Keratinocyte (primary cell): ENCODE measurements around the gene MEFV. TPM values are rescaled to one million over a fixed set of nuclear protein-coding genes. Genes with fewer than 3 reads are reported as not detected.

Experiments
- DNase-seq: peaks from one replicate; pipeline ENCODE4 v3.0.0-alpha.2; 2011; ENCODE audit warnings: low read depth, missing footprints, low spot score
- FAIRE-seq: peaks from 2 replicates; lab custom pipeline; 2011; peaks lifted over from hg19 to GRCh38; lab: Jason Lieb, UNC
- H2AFZ ChIP-seq: 2 replicates; pipeline ENCODE4 v1.6.0; 2012; ENCODE audit warnings: low read length, control low read depth, inconsistent platforms; ENCODE audit not compliant: control insufficient read depth
- H3K27ac ChIP-seq: 2 replicates; pipeline ENCODE4 v1.5.1; 2011; ENCODE audit warnings: low read length; ENCODE audit not compliant: control insufficient read depth, insufficient read depth
- H3K27me3 ChIP-seq: 3 replicates; pipeline ENCODE4 v1.6.0; 2011; ENCODE audit warnings: low read length; ENCODE audit not compliant: control insufficient read depth, insufficient read depth; ENCODE audit errors: extremely low read depth
- H3K36me3 ChIP-seq, 2 experiments: 2 replicates in 1 of 2; 3 replicates in 1 of 2; pipeline ENCODE4 v1.5.1; 2011; ENCODE audit warnings: low read length in 2 of 2, mild to moderate bottlenecking in 1 of 2; ENCODE audit not compliant: control insufficient read depth in 2 of 2, insufficient read depth in 2 of 2; ENCODE audit errors: extremely low read depth in 1 of 2
- H3K4me1 ChIP-seq: 3 replicates; pipeline ENCODE4 v1.5.1; 2011; ENCODE audit warnings: low read length; ENCODE audit not compliant: control insufficient read depth, insufficient read depth; ENCODE audit errors: extremely low read depth
- H3K4me2 ChIP-seq: 3 replicates; pipeline ENCODE4 v1.6.0; 2011; ENCODE audit warnings: low read depth, low read length; ENCODE audit not compliant: control insufficient read depth, insufficient read depth; ENCODE audit errors: extremely low read depth
- H3K4me3 ChIP-seq, 3 experiments: fragments of 200-600 bp in 1 of 3; sonication (generic) in 1 of 3; 2 replicates in 2 of 3; 3 replicates in 1 of 3; pipeline ENCODE4 v1.5.1; 2011 to 2016; ENCODE audit warnings: low read length in 3 of 3, mild to moderate bottlenecking in 3 of 3, control low read depth in 2 of 3, inconsistent platforms in 1 of 3, low read depth in 1 of 3, mixed read lengths in 1 of 3, mixed run types in 1 of 3, moderate library complexity in 1 of 3; ENCODE audit not compliant: control insufficient read depth in 2 of 3, insufficient read depth in 2 of 3; ENCODE audit errors: extremely low read depth in 1 of 3
- H3K79me2 ChIP-seq: 2 replicates; pipeline ENCODE4 v1.6.0; 2012; ENCODE audit warnings: low read length; ENCODE audit not compliant: control insufficient read depth, insufficient read depth
- H3K9ac ChIP-seq: 3 replicates; pipeline ENCODE4 v1.6.0; 2011; ENCODE audit warnings: low read length; ENCODE audit not compliant: control insufficient read depth, insufficient read depth; ENCODE audit errors: extremely low read depth
- H3K9me1 ChIP-seq: 3 replicates; pipeline ENCODE4 v1.6.0; 2011; ENCODE audit warnings: low read length; ENCODE audit not compliant: control insufficient read depth, insufficient read depth; ENCODE audit errors: extremely low read depth
- H3K9me3 ChIP-seq: 2 replicates; pipeline ENCODE4 v1.5.1; 2012; ENCODE audit warnings: low read depth, low read length; ENCODE audit not compliant: control insufficient read depth
- H4K20me1 ChIP-seq: 3 replicates; pipeline ENCODE4 v1.6.0; 2011; ENCODE audit warnings: low read length; ENCODE audit not compliant: control insufficient read depth, insufficient read depth; ENCODE audit errors: extremely low read depth
- CTCF ChIP-seq, 3 experiments: IDR thresholded peaks in 1 of 3; conservative IDR thresholded peaks in 1 of 3; optimal IDR thresholded peaks in 1 of 3; 2 replicates in 2 of 3; 3 replicates in 1 of 3; pipeline versions ENCODE3 to v1.5.1; 2011; ENCODE audit warnings: low read length in 3 of 3, mild to moderate bottlenecking in 3 of 3, moderate library complexity in 2 of 3, control low read depth in 1 of 3, inconsistent platforms in 1 of 3; ENCODE audit not compliant: insufficient read depth in 2 of 3; ENCODE audit errors: extremely low read depth in 1 of 3
- EZH2 ChIP-seq: IDR thresholded peaks from one replicate; pipeline ENCODE4 v1.6.1; 2012; ENCODE audit warnings: inconsistent platforms, mild to moderate bottlenecking, low read length, moderate library complexity
- dilution Hi-C: fragments of 300-500 bp; cut with MboI; formaldehyde crosslinking; loops from one replicate; pipeline ENCODE4 v1.7.0; 2020; ENCODE audit warnings: low sequenced_read_pairs; ENCODE audit not compliant: extremely low pct_ligation_motif_present
- polyA plus RNA-seq, 5 experiments: library from polyadenylated mRNA; depleted of rRNA in 3 of 5; stranded (reverse) in 3 of 5; stranded (forward) in 1 of 5; unstranded in 1 of 5; fragments of >200 nt; gene quantifications; 1 replicate in 1 of 5; 2 replicates in 3 of 5; 3 replicates in 1 of 5; pipeline versions ENCODE4 v1.2.1 to v1.2.3, GENCODE V29; 2011 to 2012; ENCODE audit warnings: missing spikeins in 2 of 5, low read depth in 1 of 5, low replicate concordance in 1 of 5

MEFV gene
- polyA plus RNA-seq, 1 donor (not counting 4 experiments of a cell fraction or from before 2014, with no cell fraction given): not detected

GRCh38 chr16:3264137-3265036 lies 8.0 kb upstream of the MEFV start:
- Histone ChIP-seq H3K79me2 (no peaks in the 10 kb centered on the region), H3K36me3 (no peaks in the 10 kb centered on the region), H3K27me3 (no peaks in the 10 kb centered on the region), H3K4me3 (peak overlapping the region; percentile 62 to 81 (median 74)), H3K9me1 (no peaks in the 10 kb centered on the region), H3K9me3 (no peaks in the 10 kb centered on the region), H4K20me1 (no peaks in the 10 kb centered on the region), H3K9ac (peak overlapping the region; percentile 69), H3K4me1 (peaks cover 6% of the 10 kb centered on the region), H3K27ac (peak overlapping the region; percentile 68), H3K4me2 (peak overlapping the region; percentile 92), H2AFZ (peak overlapping the region; percentile 93)
- FAIRE-seq: no peak
- dilution Hi-C loops: no loop called here
- peak in 1 of 3 experiments; percentile 46 for TF ChIP-seq CTCF (optimal IDR thresholded peaks at IDR 0.05 in 1 of 3, IDR thresholded peaks at IDR 0.05 in 1 of 3, conservative IDR thresholded peaks at IDR 0.05 in 1 of 3; ENCODE audit: extremely low read depth in 1 of 3, insufficient read depth in 2 of 3, low read length in 3 of 3)
- no peak for TF ChIP-seq EZH2
- DNase-seq: peak; percentile 67

- peaks cover 6% of the 10 kb centered on the region for H3K4me1 ChIP-seq
- no peak overlapping the region for H3K27ac ChIP-seq
- no peak for DNase-seq
- H3K9me3 ChIP-seq: no peaks in the 10 kb centered on the region
- no peaks in the 10 kb centered on the region for H3K36me3 ChIP-seq
- H2AFZ ChIP-seq: no peak overlapping the region
- H3K4me3 ChIP-seq: no peak overlapping the region
- no peaks in the 10 kb centered on the region for H3K9me1 ChIP-seq
- H3K79me2 ChIP-seq: no peaks in the 10 kb centered on the region
- no peaks in the 10 kb centered on the region for H4K20me1 ChIP-seq
- H3K4me2 ChIP-seq: no peak overlapping the region
- no peak overlapping the region for H3K9ac ChIP-seq
- H3K27me3 ChIP-seq: no peaks in the 10 kb centered on the region
- dilution Hi-C loops: no loop called here
- TF ChIP-seq CTCF (optimal IDR thresholded peaks at IDR 0.05 in 1 of 3, IDR thresholded peaks at IDR 0.05 in 1 of 3, conservative IDR thresholded peaks at IDR 0.05 in 1 of 3; ENCODE audit: extremely low read depth in 1 of 3, insufficient read depth in 2 of 3, low read length in 3 of 3) (no peak), EZH2 (no peak)
- FAIRE-seq: no peak
Measured at GRCh38 chr16:3262517-3262916, 6.1 kb upstream of the MEFV start.
